Measurements from ENCODE around the gene PLCB1.

PLCB1 gene

DNA sequence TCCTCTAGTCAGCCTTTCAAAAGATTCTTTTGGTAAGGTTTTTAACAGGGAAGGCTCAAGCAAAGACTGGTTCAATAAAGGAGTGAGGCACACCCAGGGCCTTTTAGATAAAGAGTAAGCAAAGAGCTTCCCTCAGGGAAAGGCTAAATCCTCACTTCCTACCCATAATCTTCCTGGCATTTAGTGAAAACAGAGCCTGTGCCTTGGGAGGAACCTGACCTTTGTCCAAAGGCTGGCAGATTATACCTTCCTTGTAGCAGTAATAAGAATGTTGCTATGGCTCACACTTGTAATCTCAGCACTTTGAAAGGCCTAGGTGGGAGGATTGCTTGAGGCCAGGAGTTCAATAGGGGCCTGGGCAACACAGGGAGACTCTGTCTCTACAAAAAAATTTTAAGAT lies 656.8 kb downstream of the PLCB1 start:
- Histone ChIP-seq H3K27me3 (ENCODE audit: insufficient read depth, low read length) (no peaks in the 10 kb centered on the region), H3K79me2 (ENCODE audit: control insufficient read depth, insufficient read depth, low read length, unreplicated experiment) (no peaks in the 10 kb centered on the region), H3K27ac (ENCODE audit: low read depth, low read length) (no peak overlapping the region), H3K4me1 (ENCODE audit: control insufficient read depth, insufficient read depth, low read length, unreplicated experiment) (peaks cover under 1% of the 10 kb centered on the region), H2AFZ (ENCODE audit: low read length, unreplicated experiment) (no peak overlapping the region), H3K4me3 (ENCODE audit: low read depth, low read length) (no peak overlapping the region), H3K36me3 (ENCODE audit: insufficient read depth, low read length) (no peaks in the 10 kb centered on the region)

DNA sequence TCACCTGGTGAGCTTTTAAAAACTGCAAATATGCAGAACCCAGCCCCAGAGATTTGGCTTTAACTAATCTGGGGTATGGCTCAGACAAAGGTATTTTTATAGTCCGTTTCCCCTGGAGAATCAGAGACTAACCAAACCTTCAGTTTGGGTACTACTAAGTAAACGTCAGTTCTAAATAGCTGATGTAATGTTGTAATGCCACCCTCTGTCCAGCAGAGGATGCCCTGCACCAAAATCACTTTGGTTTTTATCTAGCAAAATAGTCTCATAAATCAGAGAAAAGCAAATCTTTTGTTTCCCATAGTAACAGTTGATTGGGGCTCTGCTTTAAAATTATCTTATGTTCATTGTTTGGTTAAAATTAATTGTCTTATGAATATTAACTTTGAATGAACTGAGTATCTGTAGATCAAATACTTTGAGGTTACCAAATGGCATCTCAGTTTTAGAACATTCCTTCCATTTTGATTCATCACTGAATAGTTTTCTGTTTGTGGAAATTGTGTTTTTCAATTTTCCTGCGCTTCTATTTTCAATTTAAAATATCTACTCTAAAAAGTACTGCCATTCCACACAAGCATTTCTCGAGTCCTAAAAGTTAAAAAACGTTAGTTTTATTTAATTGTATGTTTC lies 658.5 kb downstream of the PLCB1 start:
- no peak overlapping the region for H3K4me3 ChIP-seq (ENCODE audit: low read depth, low read length)
- no peaks in the 10 kb centered on the region for H3K4me1 ChIP-seq (ENCODE audit: control insufficient read depth, insufficient read depth, low read length, unreplicated experiment)
- no peaks in the 10 kb centered on the region for H3K79me2 ChIP-seq (ENCODE audit: control insufficient read depth, insufficient read depth, low read length, unreplicated experiment)
- H3K36me3 ChIP-seq (ENCODE audit: insufficient read depth, low read length): no peaks in the 10 kb centered on the region
- no peak overlapping the region for H3K27ac ChIP-seq (ENCODE audit: low read depth, low read length)
- H2AFZ ChIP-seq (ENCODE audit: low read length, unreplicated experiment): no peak overlapping the region
- no peaks in the 10 kb centered on the region for H3K27me3 ChIP-seq (ENCODE audit: insufficient read depth, low read length)

GRCh38 chr20:8795404-8795803 lies 663.3 kb downstream of the PLCB1 start:
- Histone ChIP-seq H3K4me1 (ENCODE audit: control insufficient read depth, insufficient read depth, low read length, unreplicated experiment) (no peaks in the 10 kb centered on the region), H3K79me2 (ENCODE audit: control insufficient read depth, insufficient read depth, low read length, unreplicated experiment) (no peaks in the 10 kb centered on the region), H3K36me3 (ENCODE audit: insufficient read depth, low read length) (no peaks in the 10 kb centered on the region), H3K4me3 (ENCODE audit: low read depth, low read length) (no peak overlapping the region), H2AFZ (ENCODE audit: low read length, unreplicated experiment) (no peak overlapping the region), H3K27me3 (ENCODE audit: insufficient read depth, low read length) (no peaks in the 10 kb centered on the region), H3K27ac (ENCODE audit: low read depth, low read length) (no peak overlapping the region)

DNA sequence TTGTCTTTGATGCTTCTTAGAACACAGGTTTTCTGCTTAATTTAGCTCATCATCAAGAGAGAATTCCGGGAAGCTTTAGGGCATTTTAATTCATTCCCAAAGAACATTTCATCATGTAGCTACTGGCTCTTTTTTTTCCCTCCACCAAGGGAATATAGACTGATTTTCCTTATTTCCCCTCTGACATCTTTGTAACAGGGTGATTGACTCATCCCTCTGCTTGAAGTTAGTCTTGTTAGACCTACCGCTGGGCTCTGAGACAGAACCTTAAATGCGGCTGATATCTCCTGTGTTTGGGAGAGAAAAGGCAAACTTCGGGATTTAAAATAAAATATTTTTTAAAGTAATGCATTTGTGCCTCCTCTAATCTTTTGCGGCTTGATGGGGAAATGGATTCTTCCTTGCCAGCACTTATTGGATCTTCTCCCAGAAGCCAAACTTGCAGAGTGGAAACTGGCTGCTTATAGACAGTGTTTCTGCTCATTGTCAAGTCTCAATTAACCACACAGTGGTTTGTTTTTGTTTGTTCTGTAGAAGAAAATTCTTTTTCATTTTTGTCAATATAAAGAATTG lies 664.1 kb downstream of the PLCB1 start:
- Histone ChIP-seq H3K79me2 (ENCODE audit: control insufficient read depth, insufficient read depth, low read length, unreplicated experiment) (no peaks in the 10 kb centered on the region), H3K36me3 (ENCODE audit: insufficient read depth, low read length) (no peaks in the 10 kb centered on the region), H3K4me1 (ENCODE audit: control insufficient read depth, insufficient read depth, low read length, unreplicated experiment) (no peaks in the 10 kb centered on the region), H3K27ac (ENCODE audit: low read depth, low read length) (no peak overlapping the region), H3K27me3 (ENCODE audit: insufficient read depth, low read length) (no peaks in the 10 kb centered on the region), H3K4me3 (ENCODE audit: low read depth, low read length) (no peak overlapping the region), H2AFZ (ENCODE audit: low read length, unreplicated experiment) (no peak overlapping the region)

DNA sequence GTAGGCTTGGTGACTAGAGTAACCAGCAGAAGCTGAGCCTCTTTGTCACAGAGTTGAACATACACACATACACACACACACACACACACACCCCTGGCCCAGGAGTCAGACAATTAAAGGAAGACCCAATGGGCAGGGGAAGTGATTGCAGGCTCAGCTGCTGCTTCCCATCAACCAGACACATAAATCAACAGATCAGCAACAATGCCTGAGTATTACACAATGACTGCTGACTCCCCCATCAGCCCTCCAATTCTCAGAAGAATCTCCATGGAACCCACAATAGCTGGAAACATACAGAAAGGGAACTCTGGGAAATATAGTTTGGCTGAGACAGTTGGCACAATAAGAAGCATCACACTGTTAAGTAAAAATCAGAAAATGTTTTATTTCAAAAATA lies 666.4 kb downstream of the PLCB1 start:
- Histone ChIP-seq H3K27me3 (ENCODE audit: insufficient read depth, low read length) (no peaks in the 10 kb centered on the region), H3K4me1 (ENCODE audit: control insufficient read depth, insufficient read depth, low read length, unreplicated experiment) (no peaks in the 10 kb centered on the region), H2AFZ (ENCODE audit: low read length, unreplicated experiment) (no peak overlapping the region), H3K79me2 (ENCODE audit: control insufficient read depth, insufficient read depth, low read length, unreplicated experiment) (no peaks in the 10 kb centered on the region), H3K36me3 (ENCODE audit: insufficient read depth, low read length) (no peaks in the 10 kb centered on the region), H3K4me3 (ENCODE audit: low read depth, low read length) (no peak overlapping the region), H3K27ac (ENCODE audit: low read depth, low read length) (no peak overlapping the region)

DNA sequence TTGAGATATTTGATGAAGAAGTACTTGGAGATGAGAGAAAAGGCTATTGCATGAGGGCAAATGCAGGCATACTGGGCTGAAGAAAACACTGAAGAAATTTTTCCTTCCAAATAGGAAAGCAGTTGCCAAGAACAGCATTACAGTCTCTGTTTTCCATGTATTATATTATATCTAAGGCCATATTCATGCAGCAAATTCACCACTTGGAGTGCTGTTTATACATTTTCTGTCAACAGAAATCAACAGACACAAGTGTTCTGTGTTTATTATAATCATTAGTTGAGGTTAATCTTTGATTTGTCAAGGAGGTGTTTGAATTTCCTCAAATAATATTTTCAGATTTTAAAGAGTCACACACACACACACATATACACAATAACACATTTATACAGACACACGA lies 668.0 kb downstream of the PLCB1 start:
- Histone ChIP-seq H3K4me1 (ENCODE audit: control insufficient read depth, insufficient read depth, low read length, unreplicated experiment) (no peaks in the 10 kb centered on the region), H3K79me2 (ENCODE audit: control insufficient read depth, insufficient read depth, low read length, unreplicated experiment) (no peaks in the 10 kb centered on the region), H3K4me3 (ENCODE audit: low read depth, low read length) (no peak overlapping the region), H3K27me3 (ENCODE audit: insufficient read depth, low read length) (no peaks in the 10 kb centered on the region), H3K27ac (ENCODE audit: low read depth, low read length) (no peak overlapping the region), H2AFZ (ENCODE audit: low read length, unreplicated experiment) (no peak overlapping the region), H3K36me3 (ENCODE audit: insufficient read depth, low read length) (no peaks in the 10 kb centered on the region)

GRCh38 chr20:8801686-8802085 lies 669.6 kb downstream of the PLCB1 start:
- no peak overlapping the region for H2AFZ ChIP-seq (ENCODE audit: low read length, unreplicated experiment)
- no peak overlapping the region for H3K4me3 ChIP-seq (ENCODE audit: low read depth, low read length)
- H3K79me2 ChIP-seq (ENCODE audit: control insufficient read depth, insufficient read depth, low read length, unreplicated experiment): no peaks in the 10 kb centered on the region
- no peaks in the 10 kb centered on the region for H3K4me1 ChIP-seq (ENCODE audit: control insufficient read depth, insufficient read depth, low read length, unreplicated experiment)
- no peaks in the 10 kb centered on the region for H3K27me3 ChIP-seq (ENCODE audit: insufficient read depth, low read length)
- no peak overlapping the region for H3K27ac ChIP-seq (ENCODE audit: low read depth, low read length)
- no peaks in the 10 kb centered on the region for H3K36me3 ChIP-seq (ENCODE audit: insufficient read depth, low read length)

- H3K27me3 ChIP-seq (ENCODE audit: insufficient read depth, low read length): no peaks in the 10 kb centered on the region
Observed at GRCh38 chr20:8803065-8803464, 671.0 kb downstream of the PLCB1 start.

DNA sequence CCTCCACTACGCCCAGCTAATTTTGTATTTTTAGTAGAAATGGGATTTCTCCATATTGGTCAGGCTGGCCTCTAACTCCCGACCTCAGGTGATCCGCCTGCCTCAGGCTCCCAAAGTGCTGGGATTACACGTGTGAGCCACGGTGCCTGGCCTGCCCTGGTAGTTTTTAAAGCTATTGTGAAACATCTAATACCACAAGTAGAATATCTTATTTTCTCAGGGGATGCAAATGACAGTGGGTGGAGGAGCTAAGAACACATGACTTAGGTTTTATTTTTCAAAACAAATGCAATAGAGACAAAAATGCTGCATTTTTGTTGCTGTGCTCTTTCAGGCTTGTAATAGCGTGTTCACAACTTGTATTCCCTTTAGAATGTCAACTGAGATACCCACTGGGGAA lies 671.9 kb downstream of the PLCB1 start:
- H3K79me2 ChIP-seq (ENCODE audit: control insufficient read depth, insufficient read depth, low read length, unreplicated experiment): no peaks in the 10 kb centered on the region
- H3K4me3 ChIP-seq (ENCODE audit: low read depth, low read length): no peak overlapping the region
- H3K4me1 ChIP-seq (ENCODE audit: control insufficient read depth, insufficient read depth, low read length, unreplicated experiment): no peaks in the 10 kb centered on the region
- H2AFZ ChIP-seq (ENCODE audit: low read length, unreplicated experiment): no peak overlapping the region
- no peak overlapping the region for H3K27ac ChIP-seq (ENCODE audit: low read depth, low read length)
- no peaks in the 10 kb centered on the region for H3K36me3 ChIP-seq (ENCODE audit: insufficient read depth, low read length)
- no peaks in the 10 kb centered on the region for H3K27me3 ChIP-seq (ENCODE audit: insufficient read depth, low read length)

More at GRCh38 chr20:8803065-8803464, 671.0 kb downstream of the PLCB1 start:
- Histone ChIP-seq H3K4me1 (ENCODE audit: control insufficient read depth, insufficient read depth, low read length, unreplicated experiment) (no peaks in the 10 kb centered on the region), H3K79me2 (ENCODE audit: control insufficient read depth, insufficient read depth, low read length, unreplicated experiment) (no peaks in the 10 kb centered on the region), H3K4me3 (ENCODE audit: low read depth, low read length) (no peak overlapping the region), H3K36me3 (ENCODE audit: insufficient read depth, low read length) (no peaks in the 10 kb centered on the region), H2AFZ (ENCODE audit: low read length, unreplicated experiment) (no peak overlapping the region), H3K27ac (ENCODE audit: low read depth, low read length) (no peak overlapping the region)

DNA sequence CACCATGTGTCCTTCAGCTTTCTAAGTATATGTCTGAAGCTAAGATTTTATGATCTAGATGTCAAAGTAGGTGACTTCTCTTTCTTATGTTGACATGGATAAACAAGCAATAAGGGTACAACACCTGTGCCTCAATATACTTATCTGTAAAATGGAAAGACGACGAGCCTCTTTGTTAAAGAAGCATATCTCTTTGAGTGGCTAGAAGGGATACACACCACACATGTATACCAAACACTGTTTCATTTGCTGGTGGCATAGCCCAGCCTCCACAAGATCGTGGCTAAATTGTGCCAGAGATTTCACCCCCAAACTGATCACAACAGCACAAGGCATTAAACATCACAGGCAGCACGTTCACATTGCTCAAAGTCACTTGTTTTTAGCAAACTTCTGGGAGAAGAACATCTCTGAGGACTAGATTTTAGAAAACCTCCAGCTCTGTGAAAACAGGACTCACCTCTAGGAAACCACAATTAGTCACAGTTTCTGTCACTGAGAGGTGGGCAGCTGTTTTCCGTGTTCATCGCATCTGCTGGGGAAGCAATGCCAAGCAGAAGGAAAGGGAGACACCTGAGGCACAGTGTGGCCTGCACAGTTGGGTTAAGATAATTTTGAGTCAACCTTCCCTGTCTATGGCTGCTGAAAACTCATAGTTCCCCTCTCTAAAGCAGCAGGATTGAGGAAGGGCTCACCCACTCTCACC lies 673.8 kb downstream of the PLCB1 start:
- Histone ChIP-seq H3K4me3 (ENCODE audit: low read depth, low read length) (no peak overlapping the region), H3K36me3 (ENCODE audit: insufficient read depth, low read length) (no peaks in the 10 kb centered on the region), H3K27ac (ENCODE audit: low read depth, low read length) (no peak overlapping the region), H3K27me3 (ENCODE audit: insufficient read depth, low read length) (no peaks in the 10 kb centered on the region), H3K4me1 (ENCODE audit: control insufficient read depth, insufficient read depth, low read length, unreplicated experiment) (no peaks in the 10 kb centered on the region), H2AFZ (ENCODE audit: low read length, unreplicated experiment) (no peak overlapping the region), H3K79me2 (ENCODE audit: control insufficient read depth, insufficient read depth, low read length, unreplicated experiment) (no peaks in the 10 kb centered on the region)

All from ACC112 (cell line).